ENCODE data around the gene MILR1.
"Not testable (repeated sequence)": the region's sequence is repeated elsewhere in the genome, so short reads cannot be mapped to it uniquely, and the experiment has no call there.

Gene MILR1

GRCh38 chr17:64448665-64449512 is at the start of gene MILR1:
MILR1 (plus strand) TSS chr17:64449115; CDS start chr17:64449169, 54 bp downstream.
- DNase-seq, result peak; percentile 93 to 99 (median 96)

- no peak for DNase-seq
Measured at GRCh38 chr17:64399767-64400156, 49.2 kb upstream of the MILR1 start.

- DNase-seq, result no peak
Measured at GRCh38 chr17:64400642-64401041, 48.3 kb upstream of the MILR1 start.

- no peak for DNase-seq
Measured at GRCh38 chr17:64401244-64401860, 47.6 kb upstream of the MILR1 start.

GRCh38 chr17:64401941-64402340 is 47.0 kb upstream of the MILR1 start:
- peak in 1 of 3 donors; percentile 55 for DNase-seq

GRCh38 chr17:64402469-64402868 is 46.4 kb upstream of the MILR1 start:
- no peak for DNase-seq

GRCh38 chr17:64403881-64404460 is 44.9 kb upstream of the MILR1 start:
- no peak for DNase-seq

- peak; percentile 56 to 74 (median 62) for DNase-seq
Measured at GRCh38 chr17:64406321-64407200, 42.4 kb upstream of the MILR1 start.

GRCh38 chr17:64410750-64411490 is 38.0 kb upstream of the MILR1 start:
- no peak for DNase-seq

GRCh38 chr17:64411999-64412771 is 36.7 kb upstream of the MILR1 start:
- DNase-seq, result peak; percentile 78 to 85 (median 81)

GRCh38 chr17:64412944-64413381 is 36.0 kb upstream of the MILR1 start:
- peak in 1 of 3 donors; percentile 41 for DNase-seq

GRCh38 chr17:64413513-64413912 is 35.4 kb upstream of the MILR1 start:
- DNase-seq, result peak; percentile 43 to 70 (median 59)

- DNase-seq, result peak; percentile 61 to 88 (median 80)
Measured at GRCh38 chr17:64418506-64419339, 30.2 kb upstream of the MILR1 start.

GRCh38 chr17:64420143-64420670 is 28.7 kb upstream of the MILR1 start:
- DNase-seq, result peak; percentile 77 to 93 (median 87)

- DNase-seq, result not testable (repeated sequence)
Measured at GRCh38 chr17:64422121-64422520, 26.8 kb upstream of the MILR1 start.

- DNase-seq, result no peak
Measured at GRCh38 chr17:64423881-64424280, 25.0 kb upstream of the MILR1 start.

- no peak for DNase-seq
Measured at GRCh38 chr17:64424324-64424849, 24.5 kb upstream of the MILR1 start.

- DNase-seq, result no peak
Measured at GRCh38 chr17:64425191-64425590, 23.7 kb upstream of the MILR1 start.

GRCh38 chr17:64426596-64426995 is 22.3 kb upstream of the MILR1 start:
- no peak for DNase-seq

- no peak for DNase-seq
Measured at GRCh38 chr17:64428406-64428805, 20.5 kb upstream of the MILR1 start.
